ENCODE data around the gene RMDN2.

DNA sequence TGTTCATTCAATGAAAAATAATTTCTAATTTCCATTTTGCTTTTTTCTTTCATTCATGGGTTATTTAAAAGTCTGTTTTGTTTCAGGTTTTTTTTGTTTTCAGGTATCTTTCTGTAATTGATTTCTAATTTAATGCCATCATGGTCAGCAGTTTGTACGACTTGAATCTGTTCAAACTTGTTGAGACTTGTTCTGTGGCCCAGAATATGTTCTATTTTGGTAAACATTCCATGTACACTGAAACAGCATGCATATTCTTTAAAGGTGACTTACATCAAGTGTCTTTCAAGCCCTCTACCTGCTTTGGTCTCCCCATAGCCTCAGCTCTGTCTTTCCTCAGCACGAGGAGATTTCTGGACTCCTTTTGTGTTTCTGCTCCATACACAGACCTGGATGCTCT, 101.8 kb downstream of the RMDN2 start:
- TF ChIP-seq, protein P1, sequence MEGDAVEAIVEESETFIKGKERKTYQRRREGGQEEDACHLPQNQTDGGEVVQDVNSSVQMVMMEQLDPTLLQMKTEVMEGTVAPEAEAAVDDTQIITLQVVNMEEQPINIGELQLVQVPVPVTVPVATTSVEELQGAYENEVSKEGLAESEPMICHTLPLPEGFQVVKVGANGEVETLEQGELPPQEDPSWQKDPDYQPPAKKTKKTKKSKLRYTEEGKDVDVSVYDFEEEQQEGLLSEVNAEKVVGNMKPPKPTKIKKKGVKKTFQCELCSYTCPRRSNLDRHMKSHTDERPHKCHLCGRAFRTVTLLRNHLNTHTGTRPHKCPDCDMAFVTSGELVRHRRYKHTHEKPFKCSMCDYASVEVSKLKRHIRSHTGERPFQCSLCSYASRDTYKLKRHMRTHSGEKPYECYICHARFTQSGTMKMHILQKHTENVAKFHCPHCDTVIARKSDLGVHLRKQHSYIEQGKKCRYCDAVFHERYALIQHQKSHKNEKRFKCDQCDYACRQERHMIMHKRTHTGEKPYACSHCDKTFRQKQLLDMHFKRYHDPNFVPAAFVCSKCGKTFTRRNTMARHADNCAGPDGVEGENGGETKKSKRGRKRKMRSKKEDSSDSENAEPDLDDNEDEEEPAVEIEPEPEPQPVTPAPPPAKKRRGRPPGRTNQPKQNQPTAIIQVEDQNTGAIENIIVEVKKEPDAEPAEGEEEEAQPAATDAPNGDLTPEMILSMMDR (IDR thresholded peaks at IDR 0.05; ENCODE audit: low read depth, low read length, missing input control): no peak
- no peak for TF ChIP-seq FOXA1 (IDR thresholded peaks at IDR 0.05)

Measured in liver (tissue), 2 donors.